ENCODE results near the gene POLD2.

DNA sequence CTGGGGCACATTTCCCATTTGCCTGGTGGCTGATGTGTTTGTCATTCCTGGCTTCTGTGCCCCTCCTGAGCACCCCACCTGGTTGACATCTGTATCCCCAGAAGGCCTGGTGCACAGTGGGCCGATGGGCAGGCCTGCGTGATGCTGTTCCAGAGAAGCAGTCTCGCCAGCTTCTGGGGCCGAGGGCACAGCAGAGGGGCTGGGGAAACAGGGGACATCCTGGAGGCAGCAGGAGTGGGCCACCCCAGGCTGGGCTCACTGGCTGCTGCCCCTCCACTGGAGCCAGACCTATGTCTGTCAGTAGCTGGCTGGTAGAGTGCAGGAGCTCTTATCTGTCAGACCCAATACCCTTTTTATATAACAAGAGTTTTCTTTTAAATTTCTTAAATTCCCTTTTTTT is 18.7 kb upstream of the POLD2 start:
- TF ChIP-seq, protein P1, sequence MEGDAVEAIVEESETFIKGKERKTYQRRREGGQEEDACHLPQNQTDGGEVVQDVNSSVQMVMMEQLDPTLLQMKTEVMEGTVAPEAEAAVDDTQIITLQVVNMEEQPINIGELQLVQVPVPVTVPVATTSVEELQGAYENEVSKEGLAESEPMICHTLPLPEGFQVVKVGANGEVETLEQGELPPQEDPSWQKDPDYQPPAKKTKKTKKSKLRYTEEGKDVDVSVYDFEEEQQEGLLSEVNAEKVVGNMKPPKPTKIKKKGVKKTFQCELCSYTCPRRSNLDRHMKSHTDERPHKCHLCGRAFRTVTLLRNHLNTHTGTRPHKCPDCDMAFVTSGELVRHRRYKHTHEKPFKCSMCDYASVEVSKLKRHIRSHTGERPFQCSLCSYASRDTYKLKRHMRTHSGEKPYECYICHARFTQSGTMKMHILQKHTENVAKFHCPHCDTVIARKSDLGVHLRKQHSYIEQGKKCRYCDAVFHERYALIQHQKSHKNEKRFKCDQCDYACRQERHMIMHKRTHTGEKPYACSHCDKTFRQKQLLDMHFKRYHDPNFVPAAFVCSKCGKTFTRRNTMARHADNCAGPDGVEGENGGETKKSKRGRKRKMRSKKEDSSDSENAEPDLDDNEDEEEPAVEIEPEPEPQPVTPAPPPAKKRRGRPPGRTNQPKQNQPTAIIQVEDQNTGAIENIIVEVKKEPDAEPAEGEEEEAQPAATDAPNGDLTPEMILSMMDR (IDR thresholded peaks at IDR 0.05), result no peak
- no peak for TF ChIP-seq POLR2A (IDR thresholded peaks at IDR 0.05)
